Measurements from ENCODE around the gene ZNF718. TPM values are rescaled to one million over a fixed set of nuclear protein-coding genes. Genes with fewer than 3 reads are reported as not detected.

The ZNF718 gene
- total and polyA plus RNA-seq, 2 donors (not counting 3 experiments of a cell fraction or from before 2014, with no cell fraction given): 0.99 to 12.1 TPM

DNA sequence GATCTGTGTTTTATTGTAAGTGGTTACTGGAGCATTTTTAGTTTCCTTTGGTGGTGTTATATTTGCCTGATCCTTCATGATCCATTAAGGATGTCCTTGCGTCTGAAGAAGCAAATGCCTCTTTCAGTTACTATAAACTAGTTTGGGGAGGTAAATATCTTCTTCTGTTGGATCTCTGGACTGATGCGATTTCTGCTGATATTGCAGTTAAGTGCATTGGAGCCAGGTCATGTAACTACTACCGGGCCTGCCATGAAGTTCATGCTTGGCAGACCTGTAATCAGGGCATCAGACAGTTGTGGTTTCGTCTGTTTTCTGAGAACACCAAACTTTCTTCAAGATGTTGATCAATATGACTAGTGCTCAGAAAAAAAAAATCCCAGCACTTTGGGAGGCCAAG is 22.9 kb downstream of the ZNF718 start:
- dilution Hi-C loops (cut with MboI; ENCODE audit: extremely low pct_ligation_motif_present, low sequenced_read_pairs): no loop called here
- intact Hi-C loops (cut with micrococcal nuclease): no loop called here
- BruUV-seq (replicated peaks): no TSS peak
- CTCF ChIA-PET: no interaction called here
- Histone ChIP-seq H3K27me3 (ENCODE audit: control insufficient read depth in 2 of 2, insufficient read depth in 2 of 2, low read length in 2 of 2) (no peaks in the 10 kb centered on the region), H3K4me1 (ENCODE audit: control insufficient read depth, extremely low read depth, insufficient read depth, low read length) (no peaks in the 10 kb centered on the region), H3K9me1 (replicated peaks; ENCODE audit: control insufficient read depth, extremely low read depth, insufficient read depth, low read length) (no peaks in the 10 kb centered on the region), H3K79me2 (ENCODE audit: control insufficient read depth, insufficient read depth, low read length) (peaks cover 3% of the 10 kb centered on the region), H3K27ac (ENCODE audit: insufficient read depth, low read depth, low read length) (no peak overlapping the region), H3K9ac (replicated peaks; ENCODE audit: extremely low read depth, insufficient read depth, low read length) (no peak overlapping the region), H3K36me3 (ENCODE audit: control insufficient read depth in 2 of 2, extremely low read depth in 1 of 2, insufficient read depth in 2 of 2, low read length in 2 of 2) (no peaks in the 10 kb centered on the region), H4K20me1 (replicated peaks; ENCODE audit: control insufficient read depth, extremely low read depth, insufficient read depth, low read length) (no peaks in the 10 kb centered on the region), H2AFZ (ENCODE audit: low read depth, low read length) (no peak overlapping the region), H3K4me3 (replicated peaks in 1 of 3; ENCODE audit: insufficient read depth in 1 of 3, low read depth in 1 of 3, low read length in 3 of 3) (no peak overlapping the region), H3K9me3 (replicated peaks; ENCODE audit: control insufficient read depth, insufficient read depth, low read length) (no peaks in the 10 kb centered on the region), H3K4me2 (ENCODE audit: insufficient read depth, low read length) (no peak overlapping the region)
- TF ChIP-seq FOS (IDR thresholded peaks at IDR 0.05; ENCODE audit: borderline replicate concordance, insufficient read depth, low read length) (no peak), POLR2AphosphoS5 (IDR thresholded peaks at IDR 0.05; ENCODE audit: insufficient read depth, low read depth, low read length) (no peak), JUN (IDR thresholded peaks at IDR 0.05; ENCODE audit: borderline replicate concordance, insufficient read depth, insufficient read length, low read depth) (no peak), MYC (IDR thresholded peaks at IDR 0.05; ENCODE audit: low read depth, low read length) (no peak), GATA2 (IDR thresholded peaks at IDR 0.05; ENCODE audit: insufficient read depth, insufficient read length, low read depth, low read length) (no peak), MAX (IDR thresholded peaks at IDR 0.05; ENCODE audit: insufficient read depth, insufficient read length) (no peak), EZH2 (IDR thresholded peaks at IDR 0.05; ENCODE audit: borderline replicate concordance, low read depth, low read length, severe bottlenecking) (no peak), POLR2A (IDR thresholded peaks at IDR 0.05; ENCODE audit: low read depth, low read length) (no peak)
- TF ChIP-seq, protein P1, sequence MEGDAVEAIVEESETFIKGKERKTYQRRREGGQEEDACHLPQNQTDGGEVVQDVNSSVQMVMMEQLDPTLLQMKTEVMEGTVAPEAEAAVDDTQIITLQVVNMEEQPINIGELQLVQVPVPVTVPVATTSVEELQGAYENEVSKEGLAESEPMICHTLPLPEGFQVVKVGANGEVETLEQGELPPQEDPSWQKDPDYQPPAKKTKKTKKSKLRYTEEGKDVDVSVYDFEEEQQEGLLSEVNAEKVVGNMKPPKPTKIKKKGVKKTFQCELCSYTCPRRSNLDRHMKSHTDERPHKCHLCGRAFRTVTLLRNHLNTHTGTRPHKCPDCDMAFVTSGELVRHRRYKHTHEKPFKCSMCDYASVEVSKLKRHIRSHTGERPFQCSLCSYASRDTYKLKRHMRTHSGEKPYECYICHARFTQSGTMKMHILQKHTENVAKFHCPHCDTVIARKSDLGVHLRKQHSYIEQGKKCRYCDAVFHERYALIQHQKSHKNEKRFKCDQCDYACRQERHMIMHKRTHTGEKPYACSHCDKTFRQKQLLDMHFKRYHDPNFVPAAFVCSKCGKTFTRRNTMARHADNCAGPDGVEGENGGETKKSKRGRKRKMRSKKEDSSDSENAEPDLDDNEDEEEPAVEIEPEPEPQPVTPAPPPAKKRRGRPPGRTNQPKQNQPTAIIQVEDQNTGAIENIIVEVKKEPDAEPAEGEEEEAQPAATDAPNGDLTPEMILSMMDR (IDR thresholded peaks at IDR 0.05; ENCODE audit: extremely low read depth in 1 of 2, insufficient read depth in 1 of 2, low read depth in 1 of 2, low read length in 2 of 2): no peak
- FAIRE-seq (no peak), DNase-seq (ENCODE audit: low read depth, low spot score) (no peak)
- POLR2A ChIA-PET: no interaction called here

Data from endothelial cell of umbilical vein (primary cell).